Measurements from ENCODE around the gene IFNA2.

- no peak for TF ChIP-seq POLR2AphosphoS5 (IDR thresholded peaks at IDR 0.05)
- TF ChIP-seq CTCF (IDR thresholded peaks at IDR 0.05) = no peak
Measured at GRCh38 chr9:21408817-21409216, 23.6 kb upstream of the IFNA2 start, which contains the start of gene IFNA8.

All from stomach (tissue), 4 donors.